Kidney epithelial cell (primary cell): ENCODE results near the gene CASZ1. TPM values are rescaled to one million over a fixed set of nuclear protein-coding genes. Genes with fewer than 3 reads are reported as not detected.

Experiments used
- DNase-seq: peaks from one replicate; pipeline ENCODE4 v3.0.0-alpha.2; 2010; ENCODE audit warnings: low read depth
- H3K27me3 ChIP-seq: 2 replicates; pipeline ENCODE4 v1.6.0; 2011; ENCODE audit warnings: low read length; ENCODE audit not compliant: control insufficient read depth, insufficient read depth
- H3K36me3 ChIP-seq: 2 replicates; pipeline ENCODE4 v1.5.1; 2011; ENCODE audit warnings: low read length; ENCODE audit not compliant: control insufficient read depth, insufficient read depth
- H3K4me3 ChIP-seq: 2 replicates; pipeline ENCODE4 v1.5.1; 2011; ENCODE audit warnings: low read depth, mild to moderate bottlenecking, control low read depth, low read length
- CTCF ChIP-seq: IDR thresholded peaks from 2 replicates; pipeline ENCODE4 v1.5.1; 2011; ENCODE audit warnings: mild to moderate bottlenecking, moderate library complexity, low read length, control low read depth, inconsistent platforms; ENCODE audit not compliant: insufficient read depth, poor library complexity, severe bottlenecking
- total RNA-seq: library from RNA; depleted of rRNA; stranded (reverse); fragments of >200 nt; gene quantifications from 2 replicates; pipeline ENCODE4 v1.2.3, GENCODE V29; 2015

Gene CASZ1
- total RNA-seq, 1 donor from 2014 or later: 28.2 TPM

- no peak for TF ChIP-seq CTCF
- no peaks in the 10 kb centered on the region for H3K36me3 ChIP-seq
- no peak for DNase-seq
- peaks cover 15% of the 10 kb centered on the region for H3K27me3 ChIP-seq
- no peak overlapping the region for H3K4me3 ChIP-seq
These were observed 62.7 kb downstream of the CASZ1 start for GRCh38 chr1:10733474-10734366.

GRCh38 chr1:10730985-10731384 lies 65.5 kb downstream of the CASZ1 start:
- Histone ChIP-seq H3K4me3 (no peak overlapping the region), H3K36me3 (no peaks in the 10 kb centered on the region), H3K27me3 (peaks cover 10% of the 10 kb centered on the region)
- peak; percentile 74 for DNase-seq
- TF ChIP-seq CTCF: no peak

GRCh38 chr1:10728595-10729410 lies 67.6 kb downstream of the CASZ1 start:
- DNase-seq: no peak
- TF ChIP-seq CTCF: no peak
- Histone ChIP-seq H3K36me3 (no peaks in the 10 kb centered on the region), H3K27me3 (peaks cover 9% of the 10 kb centered on the region), H3K4me3 (no peak overlapping the region)

GRCh38 chr1:10727751-10728232 lies 68.7 kb downstream of the CASZ1 start:
- peaks cover 17% of the 10 kb centered on the region for H3K27me3 ChIP-seq
- no peaks in the 10 kb centered on the region for H3K36me3 ChIP-seq
- no peak for DNase-seq
- no peak overlapping the region for H3K4me3 ChIP-seq
- no peak for TF ChIP-seq CTCF

- peaks cover 17% of the 10 kb centered on the region for H3K27me3 ChIP-seq
- TF ChIP-seq CTCF: no peak
- H3K36me3 ChIP-seq: no peaks in the 10 kb centered on the region
- DNase-seq: peak; percentile 4
- H3K4me3 ChIP-seq: no peak overlapping the region
These were observed 70.1 kb downstream of the CASZ1 start for GRCh38 chr1:10726355-10726754.
